DMS79 treated with DMSO at 0.1 percent for 48 hours (cell line): ENCODE measurements around the gene EID1.
"Not testable (repeated sequence)": the region's sequence is repeated elsewhere in the genome, so short reads cannot be mapped to it uniquely, and the experiment has no call there.

Source experiments
- DNase-seq: peaks from one replicate; lab custom pipeline; 2025; lab: John Stamatoyannopoulos, UW

EID1 gene

GRCh38 chr15:48869966-48870365, 8.0 kb upstream of the EID1 start:
- DNase-seq, result no peak

GRCh38 chr15:48871542-48871941, 6.4 kb upstream of the EID1 start:
- no peak for DNase-seq

- DNase-seq, result no peak
Observed at GRCh38 chr15:48872632-48873031, 5.3 kb upstream of the EID1 start.

DNA sequence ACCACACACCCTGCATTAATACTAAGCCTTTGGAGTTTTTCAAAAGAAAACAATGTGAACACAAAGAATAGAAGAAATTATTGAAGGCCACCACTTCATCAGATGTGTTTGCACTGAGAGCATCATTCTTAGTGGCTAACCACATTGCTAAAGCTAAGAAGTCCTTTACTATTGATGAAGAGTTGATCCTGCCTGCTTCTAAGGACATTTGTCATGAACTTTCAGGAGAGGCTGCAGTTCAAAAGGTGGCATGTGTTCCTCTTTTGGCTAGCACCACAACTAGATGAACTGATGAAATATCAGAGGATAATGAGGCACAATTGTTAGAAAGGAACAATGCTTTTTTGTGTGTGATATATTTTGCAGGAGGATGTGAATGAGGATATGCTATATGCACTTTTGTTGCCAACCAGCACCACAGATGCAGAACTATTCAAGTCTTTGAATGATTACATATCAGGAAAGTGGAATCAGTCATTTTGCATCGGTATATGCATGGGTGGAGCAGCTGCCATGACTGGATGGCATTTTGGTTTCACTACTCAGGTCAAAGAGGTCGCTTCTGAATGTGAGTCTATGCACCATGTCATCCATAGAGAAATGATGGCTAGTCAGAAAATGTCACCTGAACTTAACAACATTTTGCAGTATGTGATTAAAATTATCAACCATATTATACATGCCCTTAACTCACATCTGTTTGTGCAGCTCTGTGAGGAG, 2.5 kb upstream of the EID1 start:
- no peak for DNase-seq

- DNase-seq, result no peak
Observed at GRCh38 chr15:48876057-48876456, 1.9 kb upstream of the EID1 start.

- no peak for DNase-seq
Observed at GRCh38 chr15:48880070-48880634, 2.2 kb downstream of the EID1 start.

GRCh38 chr15:48883699-48884098, 5.8 kb downstream of the EID1 start:
- DNase-seq, result no peak

DNA sequence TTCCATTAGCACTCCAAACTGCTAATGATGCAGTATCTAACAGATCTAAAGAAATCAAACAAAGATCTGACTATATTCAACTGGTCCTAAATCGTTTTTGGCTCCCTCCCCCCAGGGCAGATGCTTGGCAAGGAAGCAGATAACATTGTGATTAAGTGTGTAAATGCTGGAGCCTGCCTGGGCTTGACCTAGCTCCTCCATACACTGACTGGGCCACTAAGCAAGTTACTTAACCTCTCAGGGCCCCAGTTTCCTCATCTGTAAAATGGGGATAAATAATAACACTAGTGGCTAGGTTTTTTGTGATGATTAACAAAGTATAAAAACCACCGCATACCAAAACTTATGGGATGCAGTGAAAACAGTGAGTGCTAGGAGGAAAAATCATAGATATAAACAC, 9.2 kb downstream of the EID1 start:
- no peak for DNase-seq

DNA sequence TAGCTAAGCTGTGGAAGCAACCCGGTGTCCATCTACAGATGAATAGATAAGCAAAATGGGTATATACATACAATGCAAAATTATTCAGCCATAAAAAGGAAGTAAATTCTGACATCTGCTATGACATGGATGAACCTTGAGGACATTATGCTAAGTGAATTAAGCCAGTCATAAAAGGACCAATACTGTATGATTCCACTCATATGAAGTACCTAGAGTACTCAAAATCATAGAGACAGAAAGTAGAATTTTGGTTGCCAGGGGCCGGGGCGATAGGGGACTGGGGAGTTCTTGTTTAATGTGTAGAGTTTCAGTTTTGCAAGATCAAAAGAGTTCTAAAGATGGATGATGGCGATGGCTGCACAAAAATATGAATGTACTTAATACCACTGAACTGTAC, 10.3 kb downstream of the EID1 start:
- no peak for DNase-seq

GRCh38 chr15:48888836-48889235, 10.9 kb downstream of the EID1 start:
- DNase-seq, result no peak

DNA sequence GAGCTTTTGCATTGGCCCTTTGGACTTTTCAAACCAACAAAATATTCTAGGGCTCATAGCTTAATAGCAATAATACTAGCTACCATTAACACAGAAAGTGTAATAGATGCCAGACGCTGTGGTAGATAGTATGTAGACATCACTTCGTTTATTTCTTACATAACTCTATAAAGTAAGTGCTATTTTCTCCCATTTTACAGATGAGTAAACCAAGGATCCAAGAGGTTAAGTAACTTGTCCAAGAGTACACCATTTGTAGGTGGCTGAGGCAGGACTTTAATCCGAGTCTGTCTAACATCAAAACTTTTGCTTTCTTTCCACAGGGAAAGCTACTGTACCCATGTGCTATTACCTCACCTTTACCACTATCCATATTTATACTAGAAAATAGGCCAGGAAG, 12.0 kb downstream of the EID1 start:
- DNase-seq, result no peak

DNA sequence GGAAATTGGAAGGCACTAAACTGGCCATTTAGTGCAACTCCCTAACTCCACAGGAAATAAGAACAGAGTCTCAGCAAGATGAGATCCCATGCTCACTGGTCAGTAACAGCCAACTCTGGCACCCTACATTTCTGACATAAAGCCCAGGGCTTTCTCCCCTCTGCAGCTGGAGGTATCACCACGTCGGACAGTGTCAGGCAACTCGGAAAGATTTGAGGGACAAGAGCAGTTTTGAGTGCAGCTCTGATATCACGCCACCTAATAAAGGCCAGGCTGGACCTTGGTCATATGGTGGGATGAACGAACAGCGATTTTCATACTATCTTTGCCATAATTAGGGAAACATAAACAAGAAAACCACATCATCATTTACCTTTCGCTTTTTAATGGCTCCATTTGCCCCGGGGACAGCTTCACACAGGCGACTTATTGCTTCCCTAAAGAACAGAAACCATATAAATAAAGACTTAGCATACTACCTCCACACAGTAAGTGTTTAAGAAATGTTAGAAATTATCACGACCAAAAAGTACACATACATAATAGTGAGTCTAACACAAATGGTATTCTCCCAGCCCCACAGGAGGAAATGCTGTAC, 12.5 kb downstream of the EID1 start:
- no peak for DNase-seq

- no peak for DNase-seq
Observed at GRCh38 chr15:48891232-48891765, 13.4 kb downstream of the EID1 start.

DNA sequence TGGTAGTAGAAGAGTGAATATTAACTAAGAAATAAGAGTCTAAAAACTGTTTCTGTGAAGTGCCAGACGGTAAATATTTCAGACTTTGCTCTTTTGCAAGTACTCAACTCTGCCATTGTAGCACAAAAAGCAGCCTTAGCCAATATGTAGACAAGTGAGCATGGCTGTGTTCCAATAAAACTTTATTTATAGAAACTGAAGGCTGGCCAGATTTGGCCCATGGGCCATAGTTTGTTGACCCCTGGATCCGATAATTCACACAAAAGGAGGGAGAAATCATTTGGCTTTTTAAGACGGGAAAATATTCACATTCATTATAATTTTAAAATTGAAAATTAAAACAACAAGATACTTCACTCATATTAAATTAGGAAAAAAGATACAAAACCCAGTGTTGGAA, 15.4 kb downstream of the EID1 start:
- no peak for DNase-seq

DNA sequence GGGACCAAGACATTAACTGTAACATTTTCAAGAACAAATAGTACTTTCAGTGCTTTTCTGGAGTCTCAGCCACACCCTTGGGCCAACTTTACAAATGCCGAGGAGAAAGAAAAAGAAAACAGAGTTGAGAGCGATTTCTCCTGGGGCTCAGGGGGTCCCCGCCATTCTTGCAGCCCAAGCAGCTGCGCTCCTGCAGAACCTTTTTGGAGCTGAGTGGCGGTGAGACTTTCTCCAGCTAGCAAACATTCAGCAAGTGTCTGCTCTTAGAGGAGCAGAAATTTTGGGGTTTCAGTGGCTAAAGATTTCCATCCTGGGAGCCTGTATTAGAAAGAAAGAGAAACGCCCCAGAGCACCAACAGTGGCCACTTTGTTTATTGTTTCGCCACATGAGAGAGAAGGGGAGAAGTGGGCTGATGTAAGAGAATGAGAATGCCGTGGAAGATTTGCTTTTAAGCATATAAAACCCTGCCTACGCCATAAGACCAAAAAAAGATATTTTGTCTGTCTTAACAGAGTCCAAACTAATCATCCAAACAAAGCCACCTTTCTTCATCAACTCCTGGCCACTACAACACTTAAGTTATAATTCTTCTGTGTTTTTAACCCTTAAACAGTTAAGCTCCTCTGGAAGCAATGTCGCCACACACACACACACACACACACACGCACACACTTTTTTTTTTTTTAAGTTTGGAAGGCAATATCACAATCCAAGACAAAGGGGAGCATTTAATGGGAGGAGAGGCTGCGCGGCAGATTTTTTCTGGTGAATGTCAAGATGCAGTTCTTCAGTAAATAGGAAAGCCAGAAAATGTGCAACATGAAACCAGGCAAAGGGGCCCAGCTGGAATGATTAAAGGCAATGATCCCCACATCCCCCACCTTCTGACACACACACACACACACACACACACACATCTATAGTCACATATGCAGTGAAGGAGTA, 19.2 kb downstream of the EID1 start:
- no peak for DNase-seq

DNA sequence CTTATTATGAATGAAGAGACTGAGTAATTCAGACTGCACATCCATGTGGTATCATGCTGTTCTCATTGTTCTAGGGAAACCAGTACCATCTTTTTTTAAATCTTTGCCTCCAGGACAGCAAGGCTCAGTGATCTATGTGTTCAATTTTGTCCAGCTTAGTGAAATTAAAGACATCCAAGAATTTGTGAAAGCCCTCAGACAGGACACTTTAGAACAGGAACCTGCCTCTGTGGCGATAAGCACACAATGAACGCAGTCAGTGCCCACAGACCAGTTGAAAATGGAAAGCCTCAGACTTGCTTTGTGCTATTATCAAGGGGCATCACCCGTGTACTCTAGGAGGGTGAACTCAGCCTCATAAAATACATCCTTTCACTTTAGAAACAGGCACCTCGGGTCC, 20.1 kb downstream of the EID1 start:
- no peak for DNase-seq

DNA sequence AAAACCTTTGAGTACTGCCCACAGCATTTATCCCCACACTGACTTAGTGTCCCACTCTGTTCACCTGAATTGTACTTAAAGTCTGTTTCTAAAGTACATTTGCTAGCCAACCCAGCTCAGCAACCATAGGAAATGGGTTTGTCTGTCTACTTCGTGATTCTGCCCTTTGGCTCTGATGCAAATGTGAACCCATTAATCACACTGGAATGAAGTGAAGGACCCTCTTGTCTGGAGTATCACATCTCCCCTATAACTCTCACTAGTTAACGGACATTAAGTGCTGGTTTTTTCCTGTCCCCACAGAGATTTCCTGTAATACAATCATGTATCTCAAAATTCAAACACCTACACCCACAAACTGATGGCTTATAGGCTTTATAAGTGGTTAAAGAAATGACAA, 20.5 kb downstream of the EID1 start:
- no peak for DNase-seq

GRCh38 chr15:48899793-48900192, 21.9 kb downstream of the EID1 start:
- DNase-seq, result no peak

- no peak for DNase-seq
Observed at GRCh38 chr15:48904758-48905157, 26.8 kb downstream of the EID1 start.

GRCh38 chr15:48905216-48905615, 27.3 kb downstream of the EID1 start:
- DNase-seq, result no peak

GRCh38 chr15:48905847-48906246, 27.9 kb downstream of the EID1 start:
- no peak for DNase-seq

DNA sequence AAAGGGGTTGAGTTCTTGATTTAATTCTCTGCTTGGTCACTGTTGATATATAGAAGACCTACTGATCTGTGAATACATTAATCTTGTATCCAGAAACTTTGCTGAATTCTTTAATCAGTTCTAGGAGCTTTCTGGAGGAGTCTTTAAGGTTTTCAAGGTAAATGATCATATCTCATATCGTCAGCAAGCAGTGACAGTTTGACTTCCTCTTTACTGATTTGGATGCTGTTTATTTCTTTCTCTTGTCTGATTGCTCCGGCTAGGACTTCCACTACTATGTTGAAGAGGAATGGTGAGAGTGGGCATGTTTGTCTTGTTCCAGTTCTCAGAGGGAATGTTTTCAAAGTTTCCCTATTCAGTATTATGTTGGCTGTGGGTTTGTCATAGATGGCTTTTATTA, 31.4 kb downstream of the EID1 start:
- not testable (repeated sequence) for DNase-seq
